Esophagus muscularis mucosa (tissue), 4 donors: ENCODE results near the gene ADAMTS17.

Experiments
- EP300 ChIP-seq: sonication (generic); formaldehyde crosslinking; IDR thresholded peaks from one replicate; pipeline ENCODE4 v1.6.1; 2017; ENCODE audit warnings: antibody characterized with exemption
- POLR2A ChIP-seq: fragments of 450-650 bp; IDR thresholded peaks from one replicate; pipeline ENCODE4 v1.6.1; 2017; ENCODE audit warnings: antibody characterized with exemption, moderate library complexity, mild to moderate bottlenecking, low read depth
- TF ChIP-seq, protein P1 (sequence below), 3 experiments: fragments of 200-600 bp in 2 of 3; fragments of 450-650 bp in 1 of 3; sonication (generic) in 2 of 3; IDR thresholded peaks; one replicate each; pipeline ENCODE4 v1.5.1; 2017 to 2019; ENCODE audit warnings: antibody characterized with exemption in 3 of 3, mild to moderate bottlenecking in 2 of 3, moderate library complexity in 1 of 3

DNA sequence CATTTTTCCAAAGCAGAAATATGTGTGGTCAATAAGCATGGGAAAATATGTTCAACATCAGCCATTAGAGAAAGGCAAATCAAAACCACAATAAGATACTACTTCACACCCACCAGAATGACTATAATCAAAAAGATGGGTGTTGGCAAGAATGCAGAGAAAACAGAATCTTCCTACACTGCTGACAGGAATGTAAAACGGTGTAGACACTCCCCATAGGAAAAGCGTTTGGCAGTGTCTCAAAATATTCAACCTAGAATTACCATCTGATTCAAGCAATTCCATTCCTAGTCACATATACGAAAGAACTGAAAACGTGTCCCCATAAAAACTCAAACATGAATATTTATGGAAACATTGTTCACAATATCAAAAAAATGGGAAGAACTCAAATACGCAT lies 123.3 kb downstream of the ADAMTS17 start:
- TF ChIP-seq, protein P1, sequence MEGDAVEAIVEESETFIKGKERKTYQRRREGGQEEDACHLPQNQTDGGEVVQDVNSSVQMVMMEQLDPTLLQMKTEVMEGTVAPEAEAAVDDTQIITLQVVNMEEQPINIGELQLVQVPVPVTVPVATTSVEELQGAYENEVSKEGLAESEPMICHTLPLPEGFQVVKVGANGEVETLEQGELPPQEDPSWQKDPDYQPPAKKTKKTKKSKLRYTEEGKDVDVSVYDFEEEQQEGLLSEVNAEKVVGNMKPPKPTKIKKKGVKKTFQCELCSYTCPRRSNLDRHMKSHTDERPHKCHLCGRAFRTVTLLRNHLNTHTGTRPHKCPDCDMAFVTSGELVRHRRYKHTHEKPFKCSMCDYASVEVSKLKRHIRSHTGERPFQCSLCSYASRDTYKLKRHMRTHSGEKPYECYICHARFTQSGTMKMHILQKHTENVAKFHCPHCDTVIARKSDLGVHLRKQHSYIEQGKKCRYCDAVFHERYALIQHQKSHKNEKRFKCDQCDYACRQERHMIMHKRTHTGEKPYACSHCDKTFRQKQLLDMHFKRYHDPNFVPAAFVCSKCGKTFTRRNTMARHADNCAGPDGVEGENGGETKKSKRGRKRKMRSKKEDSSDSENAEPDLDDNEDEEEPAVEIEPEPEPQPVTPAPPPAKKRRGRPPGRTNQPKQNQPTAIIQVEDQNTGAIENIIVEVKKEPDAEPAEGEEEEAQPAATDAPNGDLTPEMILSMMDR (IDR thresholded peaks at IDR 0.05): no peak
- TF ChIP-seq EP300: no peak
- TF ChIP-seq POLR2A: no peak
